Measurements from ENCODE around the gene FGB. TPM values are rescaled to one million over a fixed set of nuclear protein-coding genes. Genes with fewer than 3 reads are reported as not detected.

The FGB gene
- total and polyA plus RNA-seq, 12 donors = 1.2 TPM; not detected in 11

- TF ChIP-seq CTCF (IDR thresholded peaks at IDR 0.05) = no peak
- peaks cover 0 to 5% (median 0%) of the 10 kb centered on the region in 9 donors for H3K4me1 ChIP-seq
- 0 to 49% methylated on average over 1 of the region's 1 CpG for WGBS, 2 donors
- H3K4me3 ChIP-seq = no peak overlapping the region
- ATAC-seq (no peak), DNase-seq (no peak)
- no peaks in the 10 kb centered on the region for H3K36me3 ChIP-seq
- no peaks in the 10 kb centered on the region for H3K9me3 ChIP-seq
- intact Hi-C loops (cut with DNase I) = loop anchor here in 4 of 10 donors (5.0 kb wide), 2 partner anchors 63 to 68 kb away; partner anchors contain the start of gene PLRG1 (in 3 of the 4)
- H3K27me3 ChIP-seq = peaks cover 0 to 3% (median 0%) of the 10 kb centered on the region in 7 donors
- H3K27ac ChIP-seq = no peak overlapping the region
These were observed 57.3 kb downstream of the FGB start for GRCh38 chr4:154620111-154620510.

Other genes starting within 250 kb of the FGB start
- gene DCHS2, start 71.2 kb upstream of the FGB start, total RNA-seq = under 1 TPM in 4 of 10 donors, not detected in 6; 0.02 to 0.14 (median 0.04) TPM
- gene DCHS2, start 71.2 kb upstream of the FGB start, polyA plus RNA-seq = under 1 TPM in 1 of 2 donors, not detected in 1; under 0.01 TPM
- 10 to 100 TPM; 35.3 to 49.1 (median 41.7) TPM for gene PLRG1, start 12.6 kb upstream of the FGB start, total RNA-seq
- 10 to 100 TPM; 33.4 to 35.6 TPM for gene PLRG1, start 12.6 kb upstream of the FGB start, polyA plus RNA-seq
- under 1 TPM in 1 of 10 donors, not detected in 9; 0.37 TPM for gene FGA, start 27.7 kb downstream of the FGB start, total RNA-seq
- under 1 TPM in 1 of 2 donors, not detected in 1; 0.01 TPM for gene FGA, start 27.7 kb downstream of the FGB start, polyA plus RNA-seq
- gene FGG, start 49.6 kb downstream of the FGB start, total RNA-seq = under 1 TPM in 1 of 10 donors, not detected in 9; 0.71 TPM
- gene FGG, start 49.6 kb downstream of the FGB start, polyA plus RNA-seq = not detected
- gene LRAT, start 181.0 kb downstream of the FGB start, total RNA-seq = under 1 TPM in 2 of 10 donors, not detected in 8; 0.11 to 0.15 TPM
- gene LRAT, start 181.0 kb downstream of the FGB start, polyA plus RNA-seq = not detected
- gene RBM46, start 218.3 kb downstream of the FGB start, total RNA-seq = not detected
- gene RBM46, start 218.3 kb downstream of the FGB start, polyA plus RNA-seq = not detected